ENCODE data around the gene IP6K3.

The IP6K3 gene

DNA sequence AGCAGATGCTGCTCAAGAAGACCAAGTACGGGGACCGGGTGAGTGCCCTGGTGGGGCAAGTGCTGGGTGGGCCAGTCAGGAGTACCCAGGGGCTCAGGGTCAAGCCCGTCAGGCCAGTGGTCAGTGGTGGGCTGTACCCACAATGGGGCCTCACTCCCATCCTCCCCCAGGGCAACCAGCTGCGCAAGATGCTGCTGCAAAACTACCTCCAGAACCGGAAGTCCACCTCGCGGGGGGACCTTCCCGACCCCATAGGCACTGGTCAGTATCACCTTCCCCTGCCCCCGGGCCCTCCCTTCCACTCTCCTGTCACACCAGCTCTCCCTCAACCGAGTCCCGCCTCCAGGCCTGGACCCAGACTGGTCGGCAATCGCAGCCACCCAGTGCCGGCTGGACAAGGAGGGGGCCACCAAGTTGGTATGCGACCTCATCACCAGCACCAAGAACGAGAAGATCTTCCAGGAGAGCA, 62.2 kb downstream of the IP6K3 start:
- no peak overlapping the region for H3K27ac Mint-ChIP-seq
- CTCF ChIA-PET = no interaction called here
- no peak for DNase-seq
- peaks cover 18% of the 10 kb centered on the region for H3K4me1 Mint-ChIP-seq
- peaks cover 62% of the 10 kb centered on the region for H3K36me3 Mint-ChIP-seq
- no peak overlapping the region for H3K4me3 Mint-ChIP-seq
- no peaks in the 10 kb centered on the region for H3K27me3 Mint-ChIP-seq
- H3K9me3 Mint-ChIP-seq = no peaks in the 10 kb centered on the region

DNA sequence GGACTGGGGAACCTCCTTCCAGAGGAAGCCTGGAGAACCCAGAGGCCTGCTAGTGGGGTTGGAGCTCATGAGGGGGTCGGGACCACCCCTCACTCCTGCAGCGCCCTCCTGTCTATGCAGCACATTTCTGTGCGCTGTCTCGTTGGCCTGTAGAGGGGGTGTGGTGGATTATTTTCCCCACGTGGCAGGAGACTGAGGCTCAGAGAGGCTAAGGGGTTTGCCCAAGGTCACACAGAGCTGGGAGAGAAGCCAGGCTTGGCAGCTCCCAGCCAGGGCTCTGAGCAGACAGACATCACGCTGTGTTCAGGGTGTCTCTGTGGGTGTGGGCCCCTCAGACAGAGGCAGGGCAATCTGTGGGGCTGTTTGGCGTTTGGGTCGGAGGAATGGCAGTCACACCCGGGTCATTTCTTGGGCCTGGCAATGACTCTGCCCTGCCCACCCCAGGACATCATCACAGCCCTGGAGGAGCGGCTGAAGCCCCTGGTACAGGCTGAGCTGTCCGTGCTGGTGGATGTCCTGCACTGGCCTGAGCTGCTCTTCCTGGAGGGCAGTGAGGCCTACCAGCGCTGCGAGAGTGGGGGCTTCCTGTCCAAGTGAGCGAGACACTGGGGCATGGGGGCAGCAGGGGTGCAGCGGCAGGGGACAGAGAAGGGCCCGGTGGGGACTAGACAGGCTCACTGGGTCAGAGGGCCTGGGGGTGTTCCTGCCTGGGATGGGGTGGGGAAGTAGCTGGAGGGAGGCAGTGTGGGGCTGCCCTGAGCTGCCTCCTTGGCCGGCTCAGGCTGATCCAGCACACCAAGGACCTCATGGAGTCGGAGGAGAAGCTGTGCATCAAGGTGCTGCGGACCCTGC, 62.9 kb downstream of the IP6K3 start:
- H3K4me1 Mint-ChIP-seq = peaks cover 18% of the 10 kb centered on the region
- H3K9me3 Mint-ChIP-seq = no peaks in the 10 kb centered on the region
- no peak for DNase-seq
- H3K36me3 Mint-ChIP-seq = peaks cover 61% of the 10 kb centered on the region
- H3K27me3 Mint-ChIP-seq = no peaks in the 10 kb centered on the region
- peak overlapping the region; percentile 75 for H3K27ac Mint-ChIP-seq
- no peak overlapping the region for H3K4me3 Mint-ChIP-seq
- CTCF ChIA-PET = interaction anchor here (0.9 to 1.1 kb wide), 2 partner anchors 17 to 98 kb away, joined by 3 to 4 read pairs; no protein-coding TSS in a partner anchor

DNA sequence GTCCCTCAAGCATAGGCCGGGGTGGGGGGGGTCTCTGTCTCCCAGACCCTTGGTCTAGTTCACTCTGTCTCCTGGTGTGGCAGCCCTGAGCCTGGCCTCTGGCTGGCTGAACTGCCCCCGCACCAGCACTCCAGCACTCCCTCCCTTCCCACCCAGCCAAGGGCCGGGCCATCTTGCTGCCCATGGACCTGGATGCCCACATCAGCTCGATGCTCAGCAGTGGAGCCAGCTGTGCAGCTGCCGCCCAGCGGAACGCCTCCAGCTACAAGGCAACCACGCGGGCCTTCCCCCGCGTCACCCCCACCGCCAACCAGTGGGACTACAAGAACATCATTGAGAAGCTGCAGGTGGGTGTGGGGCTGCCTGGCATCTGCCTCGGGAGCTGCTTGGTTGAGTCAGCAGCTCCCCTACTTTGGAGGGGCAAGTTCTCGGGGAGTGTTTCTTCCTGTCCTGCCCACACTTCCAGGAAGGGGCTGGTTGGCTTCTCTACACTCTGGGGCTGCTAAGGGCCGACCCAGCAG, 63.6 kb downstream of the IP6K3 start:
- H3K9me3 Mint-ChIP-seq = no peaks in the 10 kb centered on the region

DNA sequence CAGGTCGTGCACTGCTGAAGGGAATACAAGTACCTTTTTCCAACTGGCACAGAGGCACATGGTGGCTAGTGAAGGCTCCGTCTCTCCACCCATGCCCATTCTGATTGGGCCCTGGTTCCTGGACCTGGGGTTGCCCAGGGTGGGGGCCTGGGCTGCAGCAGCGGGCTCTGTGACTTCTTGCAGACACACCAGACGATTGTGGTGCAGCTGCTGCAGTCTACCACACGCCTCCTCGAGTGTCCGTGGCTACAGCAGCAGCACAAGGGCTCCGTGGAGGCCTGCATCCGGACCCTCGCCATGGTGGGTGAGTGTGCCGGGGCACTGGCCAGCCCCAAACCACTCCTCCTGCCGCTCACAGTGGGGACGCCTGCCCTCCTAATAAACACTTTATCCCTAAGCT, 64.4 kb downstream of the IP6K3 start:
- no peak overlapping the region for H3K4me3 Mint-ChIP-seq
- no peaks in the 10 kb centered on the region for H3K27me3 Mint-ChIP-seq
- peaks cover 63% of the 10 kb centered on the region for H3K36me3 Mint-ChIP-seq
- no peaks in the 10 kb centered on the region for H3K9me3 Mint-ChIP-seq
- no peak overlapping the region for H3K27ac Mint-ChIP-seq
- DNase-seq = no peak
- H3K4me1 Mint-ChIP-seq = peaks cover 18% of the 10 kb centered on the region
- CTCF ChIA-PET = interaction anchor here (0.9 kb wide), 1 partner anchor 29 kb away, joined by 3 read pairs; the partner anchor contains the start of gene UQCC2

More for the DNA sequence above, 63.6 kb downstream of the IP6K3 start:
- no peaks in the 10 kb centered on the region for H3K27me3 Mint-ChIP-seq
- H3K4me3 Mint-ChIP-seq = no peak overlapping the region
- CTCF ChIA-PET = interaction anchor here (0.9 to 1.1 kb wide), 3 partner anchors 18 to 97 kb away, joined by 3 to 4 read pairs (median 3); partner anchors contain the start of gene UQCC2
- DNase-seq = peak; percentile 46
- peaks cover 59% of the 10 kb centered on the region for H3K36me3 Mint-ChIP-seq
- peaks cover 18% of the 10 kb centered on the region for H3K4me1 Mint-ChIP-seq
- peak overlapping the region; percentile 75 for H3K27ac Mint-ChIP-seq

DNA sequence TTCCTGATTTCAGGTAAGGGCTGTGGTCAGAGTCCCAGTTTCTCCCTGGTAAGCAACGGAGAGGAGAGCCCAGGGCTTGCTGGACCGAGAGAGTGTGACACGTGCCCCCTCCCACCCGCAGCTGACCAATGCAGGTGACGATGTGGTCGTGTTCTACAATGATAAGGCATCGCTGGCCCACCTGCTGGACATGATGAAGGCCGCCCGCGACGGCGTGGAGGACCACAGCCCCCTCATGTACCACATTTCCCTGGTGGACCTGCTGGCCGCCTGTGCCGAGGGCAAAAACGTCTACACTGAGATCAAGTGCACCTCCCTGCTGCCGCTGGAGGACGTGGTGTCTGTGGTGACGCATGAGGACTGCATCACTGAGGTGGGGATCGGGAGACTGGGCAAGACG, 66.9 kb downstream of the IP6K3 start:
- peaks cover 59% of the 10 kb centered on the region for H3K36me3 Mint-ChIP-seq
- H3K27ac Mint-ChIP-seq = no peak overlapping the region

DNA sequence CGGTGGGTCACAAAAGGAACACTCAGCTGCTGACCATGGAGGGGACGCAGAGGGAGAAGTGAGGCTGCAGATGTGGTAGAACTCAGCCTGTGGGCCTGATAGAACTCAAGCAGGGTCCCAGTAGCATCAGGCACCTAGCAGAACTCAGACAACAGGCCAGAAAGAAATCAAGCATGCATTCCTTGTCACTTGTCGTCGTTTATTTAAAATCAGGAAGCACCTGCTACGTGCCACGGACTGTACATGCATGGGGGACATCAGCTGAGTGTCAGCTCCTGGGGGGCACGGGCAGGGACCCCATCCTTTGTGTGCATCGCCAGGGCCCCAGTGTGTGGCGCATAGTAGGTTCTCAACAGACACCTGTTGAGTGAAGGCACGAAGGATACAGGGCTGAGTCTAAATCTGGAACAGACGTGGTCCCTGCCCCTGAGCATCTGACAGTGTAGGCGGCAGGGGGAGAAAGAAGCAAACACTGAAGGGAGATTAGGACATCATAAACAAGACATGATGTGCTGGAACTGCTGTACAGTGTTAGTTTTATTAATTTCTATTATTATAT, 67.7 kb downstream of the IP6K3 start:
- Mint-ChIP-seq H3K4me1 (peaks cover 18% of the 10 kb centered on the region), H3K27me3 (no peaks in the 10 kb centered on the region), H3K9me3 (no peaks in the 10 kb centered on the region), H3K27ac (no peak overlapping the region), H3K36me3 (peaks cover 58% of the 10 kb centered on the region), H3K4me3 (no peak overlapping the region)
- DNase-seq = no peak
- CTCF ChIA-PET = no interaction called here

More for the DNA sequence above, 66.9 kb downstream of the IP6K3 start:
- Mint-ChIP-seq H3K4me1 (peaks cover 18% of the 10 kb centered on the region), H3K9me3 (no peaks in the 10 kb centered on the region), H3K4me3 (no peak overlapping the region), H3K27me3 (no peaks in the 10 kb centered on the region)
- DNase-seq = no peak
- CTCF ChIA-PET = no interaction called here

DNA sequence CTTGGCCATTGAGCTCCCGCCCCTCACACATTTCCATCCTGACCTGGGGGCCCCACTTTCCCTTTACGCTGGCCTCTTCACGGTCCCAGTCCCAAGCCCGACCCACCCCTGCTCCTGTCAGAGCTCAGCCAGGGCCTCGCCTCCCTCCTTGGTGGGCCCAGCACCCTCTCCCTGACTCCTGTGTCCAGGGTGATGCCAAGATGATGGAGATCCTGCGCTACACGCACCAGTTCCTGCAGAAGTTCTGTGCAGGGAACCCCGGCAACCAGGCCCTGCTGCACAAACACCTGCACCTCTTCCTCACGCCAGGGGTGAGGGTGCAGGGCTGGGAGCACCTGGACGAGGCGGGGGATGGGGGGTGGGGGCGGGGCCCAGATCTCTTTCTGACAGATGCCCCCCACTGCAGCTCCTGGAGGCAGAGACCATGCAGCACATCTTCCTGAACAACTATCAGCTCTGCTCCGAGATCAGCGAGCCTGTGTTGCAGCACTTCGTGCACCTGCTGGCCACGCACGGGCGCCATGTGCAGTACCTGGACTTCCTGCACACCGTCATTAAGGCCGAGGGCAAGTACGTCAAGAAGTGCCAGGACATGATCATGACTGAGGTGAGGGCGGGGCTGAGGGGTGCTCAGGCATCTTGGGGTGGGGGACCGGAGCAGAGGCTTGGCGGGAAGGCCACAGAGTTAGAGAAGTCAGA, 68.3 kb downstream of the IP6K3 start:
- Mint-ChIP-seq H3K36me3 (peaks cover 57% of the 10 kb centered on the region), H3K27me3 (no peaks in the 10 kb centered on the region), H3K4me3 (no peak overlapping the region), H3K9me3 (no peaks in the 10 kb centered on the region), H3K27ac (no peak overlapping the region), H3K4me1 (peaks cover 12% of the 10 kb centered on the region)
- CTCF ChIA-PET = interaction anchor here (0.5 kb wide), 1 partner anchor 188 kb away, joined by 5 read pairs; no protein-coding TSS in a partner anchor
- no peak for DNase-seq

DNA sequence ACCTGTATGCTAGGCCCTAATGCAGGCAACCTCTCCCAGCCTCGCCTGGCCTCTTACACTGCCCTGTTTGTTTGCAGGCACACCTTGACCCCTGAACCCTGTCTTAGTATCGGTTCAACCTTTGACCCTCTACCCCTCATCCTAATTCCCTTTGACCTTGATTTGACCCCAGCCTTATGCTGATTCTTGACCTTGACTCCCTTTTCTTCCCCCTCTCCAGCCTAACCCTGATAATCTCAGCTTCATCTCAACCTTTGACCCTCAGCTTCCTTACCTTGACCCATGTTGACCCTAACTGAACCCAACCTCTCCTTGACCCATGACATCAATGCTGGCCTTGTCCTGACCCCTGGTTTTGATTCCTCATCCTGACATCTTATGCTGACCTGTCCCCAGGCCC, 69.0 kb downstream of the IP6K3 start:
- Mint-ChIP-seq H3K4me1 (peaks cover 5% of the 10 kb centered on the region), H3K9me3 (no peaks in the 10 kb centered on the region), H3K27me3 (no peaks in the 10 kb centered on the region), H3K36me3 (peaks cover 56% of the 10 kb centered on the region), H3K4me3 (no peak overlapping the region), H3K27ac (no peak overlapping the region)
- no peak for DNase-seq
- CTCF ChIA-PET = interaction anchor here (0.5 to 0.6 kb wide), 2 partner anchors 46 to 188 kb away, joined by 3 to 5 read pairs; no protein-coding TSS in a partner anchor

DNA sequence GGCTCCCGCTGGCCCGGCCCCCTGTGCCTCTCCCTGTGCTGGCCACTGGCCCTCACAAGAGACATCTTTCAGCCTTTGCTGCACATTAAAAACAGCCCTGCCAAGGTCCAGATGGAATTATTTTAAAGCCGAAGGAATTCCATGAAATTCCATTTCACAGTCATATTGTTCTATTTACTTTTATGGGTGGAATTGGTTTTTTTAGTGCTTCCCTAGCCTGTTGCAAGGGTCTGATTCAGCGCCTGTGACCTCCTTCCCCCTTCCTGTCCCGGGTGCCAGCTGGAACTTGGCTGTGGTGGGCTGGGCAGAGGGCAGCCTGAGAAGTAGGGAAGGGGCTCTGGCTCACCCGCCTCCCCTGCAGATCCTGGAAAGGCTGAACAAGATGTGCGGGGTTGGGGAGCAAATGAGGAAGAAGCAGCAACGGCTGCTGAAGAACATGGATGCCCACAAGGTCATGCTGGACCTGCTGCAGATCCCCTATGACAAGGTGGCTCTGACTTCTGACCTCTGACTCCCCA, 69.5 kb downstream of the IP6K3 start:
- Mint-ChIP-seq H3K4me1 (peaks cover under 1% of the 10 kb centered on the region), H3K9me3 (no peaks in the 10 kb centered on the region), H3K27me3 (no peaks in the 10 kb centered on the region), H3K27ac (no peak overlapping the region), H3K36me3 (peaks cover 52% of the 10 kb centered on the region), H3K4me3 (no peak overlapping the region)
- CTCF ChIA-PET = interaction anchor here (0.6 kb wide), 1 partner anchor 45 kb away, joined by 3 read pairs; no protein-coding TSS in a partner anchor
- DNase-seq = no peak

DNA sequence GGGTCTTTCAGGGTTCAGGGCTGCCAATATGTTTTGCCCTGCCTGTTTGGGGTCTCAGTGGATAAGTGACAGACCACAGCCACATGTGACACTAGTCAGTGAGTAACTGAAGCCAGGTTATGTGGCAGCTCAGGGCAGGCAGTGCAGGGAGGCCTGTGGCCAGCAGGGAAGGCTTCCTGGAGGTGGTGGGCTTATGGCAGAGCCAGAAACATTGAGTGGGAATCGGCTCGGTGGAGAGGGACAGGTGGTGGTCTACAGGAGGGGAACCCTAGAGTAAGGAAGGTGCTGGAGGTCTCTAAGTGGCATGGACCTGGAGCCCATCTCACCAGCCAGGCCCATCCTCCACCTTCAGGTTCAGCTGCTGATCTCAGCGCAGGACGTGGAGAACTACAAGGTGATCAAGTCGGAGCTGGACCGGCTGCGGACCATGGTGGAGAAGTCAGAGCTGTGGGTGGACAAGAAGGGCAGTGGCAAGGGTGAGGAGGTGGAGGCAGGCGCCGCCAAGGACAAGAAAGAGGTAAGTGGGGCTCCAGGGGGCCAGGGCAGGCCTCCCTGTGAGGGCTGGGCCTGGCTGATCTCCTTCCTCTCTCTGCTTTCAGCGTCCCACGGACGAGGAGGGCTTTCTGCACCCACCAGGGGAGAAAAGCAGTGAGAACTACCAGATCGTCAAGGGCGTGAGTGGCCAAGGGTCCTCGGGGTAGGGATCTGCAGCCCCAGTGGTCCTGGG, 70.1 kb downstream of the IP6K3 start:
- H3K27ac Mint-ChIP-seq = no peak overlapping the region
- H3K4me3 Mint-ChIP-seq = no peak overlapping the region
- CTCF ChIA-PET = interaction anchor here (1.1 kb wide), 1 partner anchor 16 kb away, joined by 3 read pairs; no protein-coding TSS in a partner anchor
- H3K27me3 Mint-ChIP-seq = no peaks in the 10 kb centered on the region
- no peak for DNase-seq
- peaks cover 2% of the 10 kb centered on the region for H3K4me1 Mint-ChIP-seq
- no peaks in the 10 kb centered on the region for H3K9me3 Mint-ChIP-seq
- H3K36me3 Mint-ChIP-seq = peaks cover 55% of the 10 kb centered on the region

DNA sequence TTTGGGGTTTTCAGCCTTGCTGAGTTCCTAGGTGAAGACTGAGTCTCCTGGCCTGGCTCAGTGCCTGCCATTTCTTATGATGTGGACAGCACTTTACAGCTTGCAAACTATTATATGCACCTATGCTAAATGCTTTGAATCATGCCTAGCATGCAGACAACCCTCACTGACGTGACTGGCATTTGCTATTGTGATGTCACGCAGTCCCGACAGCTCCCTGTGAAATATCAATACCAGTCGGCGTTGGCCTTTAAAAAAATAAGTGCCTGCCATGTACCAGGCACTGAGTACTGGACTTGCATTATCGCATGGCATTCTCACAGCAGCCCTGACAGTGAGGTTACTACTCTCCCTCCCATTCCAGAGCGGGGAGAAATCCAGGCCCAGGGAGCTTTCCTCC, 70.7 kb downstream of the IP6K3 start:
- CTCF ChIA-PET = interaction anchor here (1.1 kb wide), 1 partner anchor 17 kb away, joined by 3 read pairs; no protein-coding TSS in a partner anchor
- Mint-ChIP-seq H3K4me3 (no peak overlapping the region), H3K9me3 (no peaks in the 10 kb centered on the region), H3K27ac (no peak overlapping the region), H3K36me3 (peaks cover 55% of the 10 kb centered on the region), H3K27me3 (no peaks in the 10 kb centered on the region), H3K4me1 (peaks cover 5% of the 10 kb centered on the region)
- no peak for DNase-seq

DNA sequence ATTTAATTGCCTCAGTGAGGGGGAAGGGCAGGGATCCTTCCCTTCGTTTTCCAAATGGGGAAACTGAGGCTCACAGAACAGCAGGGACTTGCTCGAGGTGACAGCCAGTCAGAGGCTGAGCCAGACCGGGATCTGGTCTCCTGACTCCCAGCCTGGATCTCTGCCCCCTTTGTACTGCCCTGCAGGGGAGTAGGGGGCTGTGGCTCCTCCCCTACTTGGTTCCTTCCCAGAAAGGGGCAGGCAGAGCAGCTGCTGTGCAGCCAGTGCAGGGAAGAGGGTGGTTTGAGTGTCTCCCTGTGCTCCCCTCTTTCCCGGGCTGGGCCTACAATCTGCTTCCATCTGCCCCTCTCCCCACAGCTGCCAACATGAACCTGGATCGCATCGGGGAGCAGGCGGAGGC, 72.9 kb downstream of the IP6K3 start:
- peaks cover 18% of the 10 kb centered on the region for H3K4me1 Mint-ChIP-seq
- CTCF ChIA-PET = no interaction called here
- DNase-seq = no peak
- peaks cover 51% of the 10 kb centered on the region for H3K36me3 Mint-ChIP-seq
- H3K9me3 Mint-ChIP-seq = no peaks in the 10 kb centered on the region
- H3K27me3 Mint-ChIP-seq = no peaks in the 10 kb centered on the region
- H3K27ac Mint-ChIP-seq = no peak overlapping the region
- H3K4me3 Mint-ChIP-seq = no peak overlapping the region

DNA sequence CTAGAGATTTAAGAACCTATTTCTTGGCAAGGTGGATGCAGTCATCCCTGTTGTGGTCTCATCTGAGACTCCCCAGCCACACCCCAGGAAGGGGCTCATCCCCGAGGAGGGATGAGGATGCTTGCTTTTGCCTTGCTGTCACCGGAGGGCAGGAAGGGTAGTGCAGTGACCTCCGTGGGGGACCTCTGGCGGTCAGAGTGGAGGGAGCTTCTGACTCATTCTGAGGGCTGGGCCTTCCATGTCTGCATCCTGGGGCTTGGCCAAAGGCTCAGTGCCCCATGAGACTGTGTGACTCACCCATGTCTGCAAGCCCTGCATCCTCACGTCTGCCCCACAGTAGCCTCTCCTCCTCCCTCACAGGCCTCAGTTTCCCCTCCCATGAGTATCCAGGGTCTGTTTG, 73.9 kb downstream of the IP6K3 start:
- CTCF ChIA-PET = no interaction called here
- Mint-ChIP-seq H3K9me3 (no peaks in the 10 kb centered on the region), H3K36me3 (peaks cover 55% of the 10 kb centered on the region), H3K27me3 (no peaks in the 10 kb centered on the region), H3K4me1 (peaks cover 28% of the 10 kb centered on the region), H3K4me3 (no peak overlapping the region), H3K27ac (peak overlapping the region; percentile 28)
- no peak for DNase-seq

Measured in activated naive CD4-positive, alpha-beta T cell treated with anti-CD3 and anti-CD28 coated beads, Interleukin-2, amount 10 ng/mL, durations not matched to agents 7 days and 5 days (primary cell).